HepG2 (cell line): Measurements from ENCODE around the gene CMYA5. TPM values are rescaled to one million over a fixed set of nuclear protein-coding genes. Genes with fewer than 3 reads are reported as not detected.

Experiments
- ATAC-seq: fragments of 200-7000 bp; cut with Tn5 transposase; 3 replicates; pipeline ENCODE4 v1.9.1; 2020; ENCODE audit warnings: mild to moderate bottlenecking, moderate library complexity
- BruUV-seq: library from RNA; stranded (reverse); fragments of 400-500 nt; replicated peaks from 2 replicates; lab custom pipeline; 2021; lab: Mats Ljungman, UMichigan
- CTCF ChIA-PET: fragments of 300-600 bp; formaldehyde crosslinking; extraction: SDS; loops from one replicate; lab custom pipeline; 2021; ENCODE audit warnings: low total read pairs, inconsistent platforms, low intra/inter-chr PET ratio; lab: Yijun Ruan, JAX
- POLR2A ChIA-PET: fragments of 350-600 bp; sonication (Branson Sonifier 250); formaldehyde crosslinking; loops from one replicate; lab custom pipeline; 2020; ENCODE audit warnings: antibody characterized with exemption, inconsistent platforms; lab: Yijun Ruan, JAX
- DNase-seq: peaks from one replicate; pipeline ENCODE4 v3.0.0-alpha.2; 2015; ENCODE audit warnings: low spot score
- FAIRE-seq: peaks from 3 replicates; lab custom pipeline; 2011; peaks lifted over from hg19 to GRCh38; lab: Jason Lieb, UNC
- H2AFZ ChIP-seq: one replicate; pipeline ENCODE4 v1.6.1; 2011; ENCODE audit warnings: low read length, inconsistent platforms
- H3K27ac ChIP-seq: fragments of 300-600 bp; 3 replicates; pipeline ENCODE4 v1.8.0; 2011; ENCODE audit warnings: mixed run types, mild to moderate bottlenecking, mixed read lengths, low read length, inconsistent platforms; ENCODE audit not compliant: insufficient read depth; ENCODE audit errors: extremely low read length
- H3K27me3 ChIP-seq, 2 experiments: fragments of 200-600 bp in 1 of 2; 2 replicates in 1 of 2; 3 replicates in 1 of 2; pipeline versions ENCODE4 v1.6.0 to v1.8.0; 2011; ENCODE audit warnings: low read length in 2 of 2, mild to moderate bottlenecking in 2 of 2, moderate library complexity in 2 of 2, inconsistent platforms in 1 of 2; ENCODE audit not compliant: insufficient read depth in 2 of 2, control insufficient read depth in 1 of 2
- H3K36me3 ChIP-seq, 2 experiments: fragments of 200-600 bp in 1 of 2; replicated peaks in 1 of 2; 2 replicates in 1 of 2; 3 replicates in 1 of 2; pipeline versions ENCODE4 v1.5.1 to v1.8.0; 2011; ENCODE audit warnings: low read length in 2 of 2, inconsistent platforms in 1 of 2; ENCODE audit not compliant: insufficient read depth in 2 of 2, control insufficient read depth in 1 of 2
- H3K4me1 ChIP-seq: 2 replicates; pipeline ENCODE4 v1.5.1; 2012; ENCODE audit warnings: low read length, inconsistent platforms; ENCODE audit not compliant: insufficient read depth
- H3K4me2 ChIP-seq: 2 replicates; pipeline ENCODE4 v1.6.0; 2011; ENCODE audit warnings: low read depth, low read length, inconsistent platforms
- H3K4me3 ChIP-seq, 3 experiments: fragments of 200-600 bp in 1 of 3; sonication (generic), shearing (Covaris generic) in 1 of 3; replicated peaks in 1 of 3; 2 replicates each; pipeline ENCODE4 v1.5.1; 2011 to 2016; ENCODE audit warnings: low read length in 3 of 3, inconsistent platforms in 2 of 3, low read depth in 2 of 3, mild to moderate bottlenecking in 2 of 3, control low read depth in 1 of 3, mixed read lengths in 1 of 3; ENCODE audit not compliant: insufficient read depth in 1 of 3
- H3K79me2 ChIP-seq: one replicate; pipeline ENCODE4 v1.6.1; 2011; ENCODE audit warnings: low read length, inconsistent platforms; ENCODE audit not compliant: insufficient read depth
- H3K9ac ChIP-seq: 2 replicates; pipeline ENCODE4 v1.6.0; 2011; ENCODE audit warnings: mild to moderate bottlenecking, low read depth, low read length, inconsistent platforms; ENCODE audit not compliant: insufficient read depth
- H3K9me3 ChIP-seq: 2 replicates; pipeline ENCODE4 v1.5.1; 2012; ENCODE audit warnings: mild to moderate bottlenecking, low read length
- H4K20me1 ChIP-seq: 2 replicates; pipeline ENCODE4 v1.6.0; 2011; ENCODE audit warnings: inconsistent platforms, mild to moderate bottlenecking, low read length, moderate library complexity; ENCODE audit not compliant: insufficient read depth
- HOXA7 ChIP-seq: sonication (generic); formaldehyde crosslinking; IDR thresholded peaks from 2 replicates; pipeline ENCODE4 v1.8.1; 2022; ENCODE audit warnings: mild to moderate bottlenecking, missing genetic modification reagents, moderate library complexity
- KAT2B ChIP-seq: fragments of 150-350 bp; IDR thresholded peaks from 2 replicates; pipeline ENCODE4 v1.6.1; 2014; ENCODE audit warnings: low read depth, low read length, borderline replicate concordance
- MAFK ChIP-seq, 2 experiments: IDR thresholded peaks in 1 of 2; conservative IDR thresholded peaks in 1 of 2; 2 replicates each; pipeline ENCODE4 v1.6.1; 2011; ENCODE audit warnings: improper control_type of control experiment in 2 of 2, low read length in 2 of 2
- NAIF1 ChIP-seq: sonication (generic); formaldehyde crosslinking; IDR thresholded peaks from 2 replicates; pipeline ENCODE4 v1.5.0; 2020; ENCODE audit warnings: mild to moderate bottlenecking, missing genetic modification reagents, borderline replicate concordance
- SNAI1 ChIP-seq: sonication (generic); formaldehyde crosslinking; IDR thresholded peaks from 2 replicates; pipeline ENCODE4 v1.5.0; 2020; ENCODE audit warnings: mild to moderate bottlenecking, missing genetic modification reagents, borderline replicate concordance
- SRF ChIP-seq: IDR thresholded peaks from 2 replicates; pipeline ENCODE4 v1.6.1; 2011; ENCODE audit warnings: mild to moderate bottlenecking, low read depth, low read length, moderate library complexity
- THYN1 ChIP-seq: sonication (generic); formaldehyde crosslinking; IDR thresholded peaks from 2 replicates; pipeline ENCODE4 v1.8.1; 2023; ENCODE audit warnings: low read depth, mild to moderate bottlenecking, moderate library complexity, missing genetic modification reagents, borderline replicate concordance
- ZNF34 ChIP-seq: sonication (generic); formaldehyde crosslinking; IDR thresholded peaks from 2 replicates; pipeline ENCODE4 v1.4.0; 2020; ENCODE audit warnings: mild to moderate bottlenecking, missing genetic modification reagents, borderline replicate concordance
- ZNF362 ChIP-seq: sonication (generic); formaldehyde crosslinking; IDR thresholded peaks from 2 replicates; pipeline ENCODE4 v1.4.0; 2020; ENCODE audit warnings: missing genetic modification reagents, mild to moderate bottlenecking, borderline replicate concordance
- in situ Hi-C: cut with HindIII; loops from 2 replicates; pipeline ENCODE4 v1.10.0; 2017; ENCODE audit warnings: low pct_unique_long_range_greater_than_20kb; ENCODE audit not compliant: extremely low pct_ligation_motif_present
- intact Hi-C: fragments of 100-400 bp; cut with micrococcal nuclease; formaldehyde crosslinking; loops from one replicate; pipeline ENCODE4 v1.10.0; 2022; ENCODE audit not compliant: unreplicated experiment
- polyA plus RNA-seq, 8 experiments: library from polyadenylated mRNA; depleted of rRNA in 3 of 8; stranded (reverse) in 7 of 8; unstranded in 1 of 8; fragments of >200 nt; fragmentation: Illumina TruSeq in 4 of 8; extraction: Trizol in 4 of 8; gene quantifications; 2 replicates each; pipeline versions ENCODE4 v1.2.1 to v1.2.3, GENCODE V29; 2011 to 2016; ENCODE audit warnings: low read depth in 4 of 8, missing spikeins in 1 of 8, mixed read lengths in 1 of 8; ENCODE audit not compliant: insufficient read depth in 1 of 8
- total RNA-seq, 5 experiments: library from RNA; depleted of rRNA; stranded (reverse); fragments of >200 nt; fragmentation: Illumina TruSeq; extraction: Trizol; gene quantifications; 2 replicates each; pipeline ENCODE4 v1.2.3, GENCODE V29; 2016; ENCODE audit warnings: low read depth in 1 of 5

Gene CMYA5
- total and polyA plus RNA-seq, 2 of the 13 experiments (the other 11 are each of a cell fraction or from before 2014, with no cell fraction given) = 0.13 to 0.51 TPM

GRCh38 chr5:79704553-79704952 is 14.9 kb downstream of the CMYA5 start:
- H3K4me2 ChIP-seq = no peak overlapping the region
- H3K9ac ChIP-seq = no peak overlapping the region
- no peak for TF ChIP-seq ZNF34 (CRISPR knock-in tag)
- no peak for TF ChIP-seq ZNF362 (CRISPR knock-in tag)
- no peak for TF ChIP-seq SRF
- no peak for TF ChIP-seq NAIF1 (CRISPR knock-in tag)
- TF ChIP-seq SNAI1 (CRISPR knock-in tag) = no peak
- TF ChIP-seq HOXA7 = no peak
- no peak for TF ChIP-seq THYN1 (CRISPR knock-in tag)
- TF ChIP-seq KAT2B = no peak
- no peak for TF ChIP-seq MAFK (conservative IDR thresholded peaks at IDR 0.05 in 1 of 2, IDR thresholded peaks at IDR 0.05 in 1 of 2; ENCODE audit: low read length in 2 of 2)
- H3K9me3 ChIP-seq = no peaks in the 10 kb centered on the region
- ATAC-seq (no peak), DNase-seq (no peak), FAIRE-seq (no peak)
- H3K79me2 ChIP-seq = no peaks in the 10 kb centered on the region
- H4K20me1 ChIP-seq = no peaks in the 10 kb centered on the region
- intact Hi-C loops = loop anchor here (5.0 kb wide), 1 partner anchor 68 kb away; no protein-coding TSS in a partner anchor
- ChIA-PET POLR2A (no interaction called here), CTCF (interaction anchor here (2.3 kb wide), 1 partner anchor 70 kb away, joined by 30 read pairs; no protein-coding TSS in a partner anchor)
- H2AFZ ChIP-seq = no peak overlapping the region
- H3K36me3 ChIP-seq = no peaks in the 10 kb centered on the region
- no peaks in the 10 kb centered on the region for H3K4me1 ChIP-seq
- H3K4me3 ChIP-seq = no peak overlapping the region
- H3K27ac ChIP-seq = no peak overlapping the region
- in situ Hi-C loops = loop anchor here (5.0 to 10.0 kb wide), 2 partner anchors 73 to 150 kb away; no protein-coding TSS in a partner anchor
- no peaks in the 10 kb centered on the region for H3K27me3 ChIP-seq
- no TSS peak for BruUV-seq
